ENCODE measurements around the gene CD248.

- TF ChIP-seq POLR2A (IDR thresholded peaks at IDR 0.05; ENCODE audit: low read depth, low read length) (no peak), POLR2AphosphoS5 (IDR thresholded peaks at IDR 0.05; ENCODE audit: low read depth, low read length) (no peak)
Measured at GRCh38 chr11:66315921-66316811, 678 bp downstream of the CD248 start.

Data from GM12892 (cell line).